Fibroblast of the aortic adventitia (primary cell): ENCODE data around the gene TARDBP. TPM values are rescaled to one million over a fixed set of nuclear protein-coding genes. Genes with fewer than 3 reads are reported as not detected.
"Not testable (repeated sequence)": the region's sequence is repeated elsewhere in the genome, so short reads cannot be mapped to it uniquely, and the experiment has no call there.

ENCODE experiments used
- DNase-seq: peaks from one replicate; pipeline ENCODE4 v3.0.0-alpha.2; 2010; ENCODE audit warnings: low read depth
- H3K4me3 ChIP-seq: 2 replicates; pipeline ENCODE4 v1.5.1; 2011; ENCODE audit warnings: low read depth, mild to moderate bottlenecking, control low read depth, low read length, moderate library complexity
- total RNA-seq: library from RNA; depleted of rRNA; stranded (reverse); fragments of >200 nt; gene quantifications from 2 replicates; pipeline ENCODE4 v1.2.3, GENCODE V29; 2012; ENCODE audit warnings: low replicate concordance
- TF ChIP-seq, protein P1 (sequence below): IDR thresholded peaks from 2 replicates; pipeline ENCODE4 v1.5.1; 2011; ENCODE audit warnings: mild to moderate bottlenecking, low read length, control low read depth, inconsistent platforms; ENCODE audit not compliant: insufficient read depth

Gene TARDBP
- total RNA-seq, 1 donor = 66.1 TPM

DNA sequence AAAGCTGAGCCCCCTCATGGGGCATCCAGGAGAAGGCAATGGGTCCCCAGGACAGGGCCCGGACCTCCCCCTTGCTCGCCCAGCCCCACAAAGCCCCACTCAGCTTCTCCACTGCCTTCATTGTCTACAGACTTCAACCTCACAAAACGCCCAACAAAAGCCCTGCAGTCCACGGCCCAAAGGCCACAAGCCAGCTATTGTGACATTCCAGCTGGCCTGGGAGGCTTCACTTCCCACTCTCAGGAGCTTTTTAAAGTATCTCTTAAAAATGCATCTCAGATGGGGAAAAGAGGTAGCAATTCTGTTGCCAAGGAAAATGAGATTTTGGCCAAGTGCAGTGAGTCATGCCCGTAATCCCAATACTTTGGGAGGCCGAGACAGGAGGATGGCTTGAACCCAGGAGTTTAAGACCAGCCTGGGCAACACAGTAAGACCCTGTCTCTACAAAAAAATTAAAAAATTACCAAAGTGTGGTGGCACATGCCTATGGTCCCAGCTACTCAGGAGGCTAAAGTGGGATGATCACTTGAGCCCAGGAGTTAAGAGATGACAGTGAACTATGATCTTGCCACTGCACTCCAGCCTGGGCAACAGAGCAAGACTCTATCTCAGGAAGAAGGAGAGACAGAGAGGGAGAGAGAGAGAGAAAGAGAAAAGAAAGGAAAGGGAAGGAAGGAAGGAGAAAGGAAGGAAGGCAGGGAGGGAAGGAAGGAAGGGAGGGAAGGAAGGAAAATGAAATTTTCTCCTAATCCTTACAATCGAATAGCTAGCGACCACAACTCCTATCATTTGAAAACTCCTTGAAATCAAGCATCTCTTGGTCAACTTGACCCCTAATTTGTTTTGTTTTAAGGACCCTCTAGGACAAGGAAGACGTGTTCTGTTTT lies 31.4 kb upstream of the TARDBP start:
- DNase-seq = peak; percentile 88
- no peak overlapping the region for H3K4me3 ChIP-seq
- TF ChIP-seq, protein P1, sequence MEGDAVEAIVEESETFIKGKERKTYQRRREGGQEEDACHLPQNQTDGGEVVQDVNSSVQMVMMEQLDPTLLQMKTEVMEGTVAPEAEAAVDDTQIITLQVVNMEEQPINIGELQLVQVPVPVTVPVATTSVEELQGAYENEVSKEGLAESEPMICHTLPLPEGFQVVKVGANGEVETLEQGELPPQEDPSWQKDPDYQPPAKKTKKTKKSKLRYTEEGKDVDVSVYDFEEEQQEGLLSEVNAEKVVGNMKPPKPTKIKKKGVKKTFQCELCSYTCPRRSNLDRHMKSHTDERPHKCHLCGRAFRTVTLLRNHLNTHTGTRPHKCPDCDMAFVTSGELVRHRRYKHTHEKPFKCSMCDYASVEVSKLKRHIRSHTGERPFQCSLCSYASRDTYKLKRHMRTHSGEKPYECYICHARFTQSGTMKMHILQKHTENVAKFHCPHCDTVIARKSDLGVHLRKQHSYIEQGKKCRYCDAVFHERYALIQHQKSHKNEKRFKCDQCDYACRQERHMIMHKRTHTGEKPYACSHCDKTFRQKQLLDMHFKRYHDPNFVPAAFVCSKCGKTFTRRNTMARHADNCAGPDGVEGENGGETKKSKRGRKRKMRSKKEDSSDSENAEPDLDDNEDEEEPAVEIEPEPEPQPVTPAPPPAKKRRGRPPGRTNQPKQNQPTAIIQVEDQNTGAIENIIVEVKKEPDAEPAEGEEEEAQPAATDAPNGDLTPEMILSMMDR = no peak

DNA sequence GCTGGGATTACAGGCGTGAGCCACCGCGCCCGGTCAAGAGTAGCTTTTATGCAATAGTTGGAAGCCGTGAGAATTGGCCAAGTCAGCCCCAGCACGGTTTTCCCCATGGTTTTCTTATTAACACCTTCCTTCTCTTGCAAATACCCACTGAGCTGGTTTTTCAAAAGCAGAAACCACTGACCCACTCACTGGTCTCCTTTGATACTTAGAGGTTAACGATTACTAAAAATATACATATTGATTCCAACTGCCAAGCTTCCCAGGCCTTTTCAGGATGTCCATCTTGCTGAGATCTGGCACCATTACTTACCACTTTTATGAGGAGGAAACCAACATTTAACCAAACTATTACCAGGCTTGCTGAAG lies 25.9 kb upstream of the TARDBP start:
- no peak overlapping the region for H3K4me3 ChIP-seq
- no peak for DNase-seq
- TF ChIP-seq, protein P1 = no peak

DNA sequence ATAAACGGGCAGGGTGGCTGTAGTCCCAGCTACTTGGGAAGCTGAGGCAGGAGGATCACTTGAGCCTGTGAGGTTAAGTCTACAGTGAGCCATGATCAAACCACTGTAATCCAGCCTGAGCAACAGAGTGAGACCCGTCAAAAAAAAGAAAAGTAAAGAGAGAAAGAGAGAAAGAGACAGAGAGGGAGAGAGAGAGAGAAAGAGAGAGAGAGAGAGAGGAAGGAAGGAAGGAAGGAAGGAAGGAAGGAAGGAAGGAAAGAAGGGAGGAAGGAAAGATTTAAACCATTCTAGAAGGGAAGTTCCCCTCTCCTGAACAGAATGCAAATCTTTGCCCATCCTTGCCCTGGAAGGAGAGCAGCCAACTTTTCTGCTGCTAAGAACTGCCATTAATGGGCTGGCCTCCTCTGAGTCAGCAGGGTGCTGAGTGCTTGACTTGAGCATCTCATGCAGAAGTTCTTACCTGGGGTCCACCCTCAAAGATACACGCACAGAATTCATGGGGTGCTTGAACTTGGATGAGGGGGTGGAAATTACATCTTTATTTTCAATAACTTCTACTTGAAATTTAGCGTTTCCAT lies 24.5 kb upstream of the TARDBP start:
- DNase-seq = no peak
- H3K4me3 ChIP-seq = no peak overlapping the region
- TF ChIP-seq, protein P1 = no peak

DNA sequence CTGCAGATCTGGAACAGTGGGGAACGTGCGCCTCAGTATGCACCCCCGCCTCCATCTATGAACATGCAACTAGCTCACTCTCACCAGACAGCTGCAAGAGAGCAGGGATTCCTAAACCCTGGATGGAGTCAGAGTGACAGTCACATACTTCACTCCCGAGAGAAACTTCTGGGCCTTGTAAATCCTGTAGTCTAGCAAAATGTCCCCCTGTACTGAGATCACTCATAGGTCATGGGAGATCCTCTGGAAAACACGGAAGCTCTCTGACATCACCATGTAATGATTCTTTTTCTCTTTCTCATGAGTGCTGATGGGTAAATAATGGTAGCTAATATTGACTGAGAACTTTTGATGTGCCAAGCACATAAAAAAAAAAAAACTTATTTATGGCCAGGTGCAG lies 23.4 kb upstream of the TARDBP start:
- TF ChIP-seq, protein P1 = no peak
- DNase-seq = no peak
- no peak overlapping the region for H3K4me3 ChIP-seq

DNA sequence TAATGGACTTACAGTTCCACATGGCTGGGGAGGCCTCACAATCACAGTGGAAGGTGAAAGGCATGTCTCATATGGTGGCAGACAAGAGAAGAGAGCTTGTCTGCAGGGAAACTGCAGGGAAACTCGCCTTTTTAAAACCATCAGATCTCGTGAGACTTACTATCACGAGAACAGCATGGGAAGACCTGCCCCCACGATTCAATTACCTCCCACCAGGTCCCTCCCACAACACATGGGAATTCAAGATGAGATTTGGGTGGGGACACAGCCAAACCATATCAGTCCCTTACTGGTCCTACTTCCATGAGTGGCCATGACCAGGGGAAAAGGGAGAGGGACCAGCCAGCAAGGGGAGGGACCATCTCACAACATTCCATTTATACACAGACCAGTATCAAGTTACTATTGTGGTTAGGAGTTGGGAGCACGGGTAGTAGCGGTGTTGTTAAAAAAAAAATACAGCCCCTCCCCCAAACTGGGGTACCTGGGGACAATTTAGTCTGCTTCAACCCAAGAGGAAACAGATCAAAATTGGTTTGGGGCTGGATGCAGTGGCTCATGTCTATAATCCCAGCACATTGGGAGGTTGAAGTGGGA lies 22.4 kb upstream of the TARDBP start:
- not testable (repeated sequence) for DNase-seq, H3K4me3 ChIP-seq

DNA sequence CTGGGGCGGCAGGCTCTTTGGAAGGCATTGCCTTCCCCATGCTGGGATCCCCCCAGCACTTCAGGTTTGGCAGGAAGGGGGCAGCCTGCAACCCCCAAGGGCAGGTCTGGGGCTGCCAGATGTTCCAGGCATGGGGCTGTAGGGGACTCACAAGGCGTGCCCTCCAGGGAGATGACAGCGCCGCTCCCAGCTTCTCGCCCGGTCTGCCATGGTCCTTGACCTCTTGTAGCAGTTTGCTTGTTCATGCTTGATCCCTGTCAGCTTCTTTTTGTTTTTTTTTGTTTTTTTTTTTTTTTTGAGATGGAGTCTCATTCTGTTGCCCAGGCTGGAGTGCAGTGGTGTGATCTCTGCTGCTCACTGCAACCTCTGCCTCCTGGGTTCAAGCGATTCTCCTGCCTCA lies 21.6 kb upstream of the TARDBP start:
- no peak overlapping the region for H3K4me3 ChIP-seq
- DNase-seq = no peak
- TF ChIP-seq, protein P1 = no peak

DNA sequence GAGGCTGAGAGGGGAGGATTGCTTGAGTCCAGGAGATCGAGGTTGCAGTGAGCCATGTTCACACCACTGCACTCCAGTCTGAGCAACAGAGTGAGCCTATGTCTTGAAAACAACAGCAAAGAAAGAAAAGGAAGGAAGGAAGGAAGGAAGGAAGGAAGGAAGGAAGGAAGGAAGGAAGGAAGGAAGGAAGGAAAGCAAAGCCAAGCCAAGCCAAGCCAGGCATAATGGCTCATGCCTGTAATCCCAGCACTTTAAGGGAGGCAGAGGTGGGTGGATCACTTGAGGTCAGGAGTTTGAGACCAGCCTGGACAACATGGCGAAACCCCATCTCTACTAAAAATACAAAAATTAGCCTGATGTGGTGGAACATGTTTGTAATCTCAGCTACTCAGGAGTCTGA lies 20.4 kb upstream of the TARDBP start:
- not testable (repeated sequence) for H3K4me3 ChIP-seq, DNase-seq
